ENCODE results near the gene SPHKAP. TPM values are rescaled to one million over a fixed set of nuclear protein-coding genes. Genes with fewer than 3 reads are reported as not detected.
"Not testable (repeated sequence)": the region's sequence is repeated elsewhere in the genome, so short reads cannot be mapped to it uniquely, and the experiment has no call there.

SPHKAP gene
- total RNA-seq, 1 experiment from 2014 or later, result 10.3 TPM

GRCh38 chr2:228082571-228082970 is 98.9 kb downstream of the SPHKAP start:
- peaks cover 14% of the 10 kb centered on the region for H3K4me1 ChIP-seq (ENCODE audit: insufficient read depth, low read length, poor library complexity, severe bottlenecking)
- no peak overlapping the region for H3K4me3 ChIP-seq (ENCODE audit: low read depth, low read length, poor library complexity, severe bottlenecking)
- ChIA-PET POLR2A (ENCODE audit: low non-redundant PET) (no interaction called here), CTCF (interaction anchor here (0.6 kb wide), 1 partner anchor 19 kb away, joined by 3 read pairs; no protein-coding TSS in a partner anchor)
- no peaks in the 10 kb centered on the region for H3K9me3 ChIP-seq (ENCODE audit: low read depth, low read length, poor library complexity, severe bottlenecking)
- intact Hi-C loops (cut with micrococcal nuclease; ENCODE audit: unreplicated experiment), result loop anchor here (1.0 to 2.0 kb wide), 2 partner anchors 26 to 143 kb away; no protein-coding TSS in a partner anchor
- H3K36me3 ChIP-seq (ENCODE audit: insufficient read depth, low read length, poor library complexity, severe bottlenecking), result no peaks in the 10 kb centered on the region
- H3K27ac ChIP-seq (ENCODE audit: low read depth, low read length, poor library complexity, severe bottlenecking), result peak overlapping the region; percentile 69
- H3K27me3 ChIP-seq (replicated peaks; ENCODE audit: insufficient read depth, low read depth, low read length, poor library complexity), result no peaks in the 10 kb centered on the region
- BruUV-seq (replicated peaks), result no TSS peak
- peak; percentile 94 for DNase-seq (ENCODE audit: low spot score)
- no peak for TF ChIP-seq EZH2 (IDR thresholded peaks at IDR 0.05; ENCODE audit: borderline replicate concordance, low read depth, low read length, poor library complexity, severe bottlenecking)
- TF ChIP-seq, protein P1, sequence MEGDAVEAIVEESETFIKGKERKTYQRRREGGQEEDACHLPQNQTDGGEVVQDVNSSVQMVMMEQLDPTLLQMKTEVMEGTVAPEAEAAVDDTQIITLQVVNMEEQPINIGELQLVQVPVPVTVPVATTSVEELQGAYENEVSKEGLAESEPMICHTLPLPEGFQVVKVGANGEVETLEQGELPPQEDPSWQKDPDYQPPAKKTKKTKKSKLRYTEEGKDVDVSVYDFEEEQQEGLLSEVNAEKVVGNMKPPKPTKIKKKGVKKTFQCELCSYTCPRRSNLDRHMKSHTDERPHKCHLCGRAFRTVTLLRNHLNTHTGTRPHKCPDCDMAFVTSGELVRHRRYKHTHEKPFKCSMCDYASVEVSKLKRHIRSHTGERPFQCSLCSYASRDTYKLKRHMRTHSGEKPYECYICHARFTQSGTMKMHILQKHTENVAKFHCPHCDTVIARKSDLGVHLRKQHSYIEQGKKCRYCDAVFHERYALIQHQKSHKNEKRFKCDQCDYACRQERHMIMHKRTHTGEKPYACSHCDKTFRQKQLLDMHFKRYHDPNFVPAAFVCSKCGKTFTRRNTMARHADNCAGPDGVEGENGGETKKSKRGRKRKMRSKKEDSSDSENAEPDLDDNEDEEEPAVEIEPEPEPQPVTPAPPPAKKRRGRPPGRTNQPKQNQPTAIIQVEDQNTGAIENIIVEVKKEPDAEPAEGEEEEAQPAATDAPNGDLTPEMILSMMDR (conservative IDR thresholded peaks at IDR 0.05; ENCODE audit: low read depth, low read length), result no peak

- Histone ChIP-seq H3K4me1 (ENCODE audit: insufficient read depth, low read length, poor library complexity, severe bottlenecking) (peaks cover 14% of the 10 kb centered on the region), H3K27ac (ENCODE audit: low read depth, low read length, poor library complexity, severe bottlenecking) (no peak overlapping the region), H3K4me3 (ENCODE audit: low read depth, low read length, poor library complexity, severe bottlenecking) (no peak overlapping the region), H3K36me3 (ENCODE audit: insufficient read depth, low read length, poor library complexity, severe bottlenecking) (no peaks in the 10 kb centered on the region), H3K9me3 (ENCODE audit: low read depth, low read length, poor library complexity, severe bottlenecking) (no peaks in the 10 kb centered on the region), H3K27me3 (replicated peaks; ENCODE audit: insufficient read depth, low read depth, low read length, poor library complexity) (no peaks in the 10 kb centered on the region)
- TF ChIP-seq, protein P1 (conservative IDR thresholded peaks at IDR 0.05; ENCODE audit: low read depth, low read length), result no peak
- TF ChIP-seq EZH2 (IDR thresholded peaks at IDR 0.05; ENCODE audit: borderline replicate concordance, low read depth, low read length, poor library complexity, severe bottlenecking), result no peak
- BruUV-seq (replicated peaks), result no TSS peak
- no peak for DNase-seq (ENCODE audit: low spot score)
- intact Hi-C loops (cut with micrococcal nuclease; ENCODE audit: unreplicated experiment), result no loop called here
- CTCF ChIA-PET, result no interaction called here
- POLR2A ChIA-PET (ENCODE audit: low non-redundant PET), result no interaction called here
Measured at GRCh38 chr2:228079194-228079593, 102.3 kb downstream of the SPHKAP start.

DNA sequence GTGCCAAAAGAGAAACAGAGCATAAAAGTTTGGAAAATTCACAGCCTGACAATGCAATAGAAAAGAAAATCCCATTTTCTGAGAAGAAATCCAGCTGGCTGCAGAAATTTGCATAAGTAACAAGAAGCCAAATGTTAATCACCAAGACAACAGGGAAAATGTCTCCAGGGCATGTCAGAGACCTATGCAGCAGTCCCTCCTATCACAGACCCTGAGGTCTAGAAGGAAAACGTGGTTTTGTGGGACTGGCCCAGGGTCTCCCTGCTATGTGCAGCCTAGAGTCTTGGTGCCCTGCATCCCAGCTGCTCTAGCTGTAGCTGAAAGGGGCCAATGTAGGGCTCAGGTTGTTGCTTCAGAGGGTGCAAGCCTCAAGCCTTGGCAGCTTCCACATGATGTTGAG is 104.8 kb downstream of the SPHKAP start:
- BruUV-seq (replicated peaks); H3K27me3 ChIP-seq (replicated peaks; ENCODE audit: insufficient read depth, low read depth, low read length, poor library complexity); H3K4me1 ChIP-seq (ENCODE audit: insufficient read depth, low read length, poor library complexity, severe bottlenecking); H3K27ac ChIP-seq (ENCODE audit: low read depth, low read length, poor library complexity, severe bottlenecking); intact Hi-C loops (cut with micrococcal nuclease; ENCODE audit: unreplicated experiment); H3K36me3 ChIP-seq (ENCODE audit: insufficient read depth, low read length, poor library complexity, severe bottlenecking); CTCF ChIA-PET; POLR2A ChIA-PET (ENCODE audit: low non-redundant PET); DNase-seq (ENCODE audit: low spot score); H3K4me3 ChIP-seq (ENCODE audit: low read depth, low read length, poor library complexity, severe bottlenecking); H3K9me3 ChIP-seq (ENCODE audit: low read depth, low read length, poor library complexity, severe bottlenecking): not testable (repeated sequence)

- ChIA-PET CTCF (no interaction called here), POLR2A (ENCODE audit: low non-redundant PET) (no interaction called here)
- no peaks in the 10 kb centered on the region for H3K36me3 ChIP-seq (ENCODE audit: insufficient read depth, low read length, poor library complexity, severe bottlenecking)
- no peaks in the 10 kb centered on the region for H3K27me3 ChIP-seq (replicated peaks; ENCODE audit: insufficient read depth, low read depth, low read length, poor library complexity)
- TF ChIP-seq, protein P1 (conservative IDR thresholded peaks at IDR 0.05; ENCODE audit: low read depth, low read length), result no peak
- TF ChIP-seq EZH2 (IDR thresholded peaks at IDR 0.05; ENCODE audit: borderline replicate concordance, low read depth, low read length, poor library complexity, severe bottlenecking), result no peak
- H3K9me3 ChIP-seq (ENCODE audit: low read depth, low read length, poor library complexity, severe bottlenecking), result no peaks in the 10 kb centered on the region
- no peak overlapping the region for H3K27ac ChIP-seq (ENCODE audit: low read depth, low read length, poor library complexity, severe bottlenecking)
- H3K4me3 ChIP-seq (ENCODE audit: low read depth, low read length, poor library complexity, severe bottlenecking), result no peak overlapping the region
- BruUV-seq (replicated peaks), result no TSS peak
- intact Hi-C loops (cut with micrococcal nuclease; ENCODE audit: unreplicated experiment), result no loop called here
- no peaks in the 10 kb centered on the region for H3K4me1 ChIP-seq (ENCODE audit: insufficient read depth, low read length, poor library complexity, severe bottlenecking)
- no peak for DNase-seq (ENCODE audit: low spot score)
Measured at GRCh38 chr2:228072669-228073068, 108.8 kb downstream of the SPHKAP start.
